Measurements from ENCODE around the gene POLD2.

Gene POLD2

GRCh38 chr7:44116087-44116788 lies 7.1 kb downstream of the POLD2 start:
- Histone ChIP-seq H3K4me3 (ENCODE audit: low read depth, low read length) (no peak overlapping the region), H3K27me3 (ENCODE audit: control insufficient read depth, insufficient read depth, low read length) (no peaks in the 10 kb centered on the region), H3K36me3 (ENCODE audit: control insufficient read depth, insufficient read depth, low read length) (peaks cover 54% of the 10 kb centered on the region), H3K9me3 (ENCODE audit: control insufficient read depth, insufficient read depth, low read length) (no peaks in the 10 kb centered on the region), H3K4me1 (ENCODE audit: control insufficient read depth, insufficient read depth, low read length) (no peaks in the 10 kb centered on the region), H3K9ac (ENCODE audit: low read depth, low read length) (no peak overlapping the region)

- no peak overlapping the region for H3K4me3 ChIP-seq (ENCODE audit: low read depth, low read length)
- no peaks in the 10 kb centered on the region for H3K9me3 ChIP-seq (ENCODE audit: control insufficient read depth, insufficient read depth, low read length)
- H3K27me3 ChIP-seq (ENCODE audit: control insufficient read depth, insufficient read depth, low read length), result no peaks in the 10 kb centered on the region
- H3K9ac ChIP-seq (ENCODE audit: low read depth, low read length), result no peak overlapping the region
- H3K36me3 ChIP-seq (ENCODE audit: control insufficient read depth, insufficient read depth, low read length), result peaks cover 54% of the 10 kb centered on the region
- H3K4me1 ChIP-seq (ENCODE audit: control insufficient read depth, insufficient read depth, low read length), result no peaks in the 10 kb centered on the region
These were observed 8.6 kb downstream of the POLD2 start for GRCh38 chr7:44114586-44115310.

GRCh38 chr7:44113764-44114354 lies 9.5 kb downstream of the POLD2 start:
- no peak overlapping the region for H3K4me3 ChIP-seq (ENCODE audit: low read depth, low read length)
- no peaks in the 10 kb centered on the region for H3K4me1 ChIP-seq (ENCODE audit: control insufficient read depth, insufficient read depth, low read length)
- no peaks in the 10 kb centered on the region for H3K27me3 ChIP-seq (ENCODE audit: control insufficient read depth, insufficient read depth, low read length)
- H3K36me3 ChIP-seq (ENCODE audit: control insufficient read depth, insufficient read depth, low read length), result peaks cover 47% of the 10 kb centered on the region
- H3K9me3 ChIP-seq (ENCODE audit: control insufficient read depth, insufficient read depth, low read length), result no peaks in the 10 kb centered on the region
- H3K9ac ChIP-seq (ENCODE audit: low read depth, low read length), result no peak overlapping the region

GRCh38 chr7:44112997-44113763 lies 10.2 kb downstream of the POLD2 start:
- Histone ChIP-seq H3K9ac (ENCODE audit: low read depth, low read length) (no peak overlapping the region), H3K9me3 (ENCODE audit: control insufficient read depth, insufficient read depth, low read length) (no peaks in the 10 kb centered on the region), H3K4me3 (ENCODE audit: low read depth, low read length) (peak overlapping the region; percentile 30), H3K36me3 (ENCODE audit: control insufficient read depth, insufficient read depth, low read length) (peaks cover 52% of the 10 kb centered on the region), H3K4me1 (ENCODE audit: control insufficient read depth, insufficient read depth, low read length) (no peaks in the 10 kb centered on the region), H3K27me3 (ENCODE audit: control insufficient read depth, insufficient read depth, low read length) (no peaks in the 10 kb centered on the region)

- H3K9ac ChIP-seq (ENCODE audit: low read depth, low read length), result no peak overlapping the region
- no peaks in the 10 kb centered on the region for H3K4me1 ChIP-seq (ENCODE audit: control insufficient read depth, insufficient read depth, low read length)
- H3K36me3 ChIP-seq (ENCODE audit: control insufficient read depth, insufficient read depth, low read length), result peaks cover 49% of the 10 kb centered on the region
- no peaks in the 10 kb centered on the region for H3K9me3 ChIP-seq (ENCODE audit: control insufficient read depth, insufficient read depth, low read length)
- H3K4me3 ChIP-seq (ENCODE audit: low read depth, low read length), result peak overlapping the region; percentile 30
- H3K27me3 ChIP-seq (ENCODE audit: control insufficient read depth, insufficient read depth, low read length), result no peaks in the 10 kb centered on the region
These were observed 10.9 kb downstream of the POLD2 start for GRCh38 chr7:44112231-44112996.

GRCh38 chr7:44111761-44112160 lies 11.6 kb downstream of the POLD2 start:
- H3K27me3 ChIP-seq (ENCODE audit: control insufficient read depth, insufficient read depth, low read length), result no peaks in the 10 kb centered on the region
- no peaks in the 10 kb centered on the region for H3K4me1 ChIP-seq (ENCODE audit: control insufficient read depth, insufficient read depth, low read length)
- no peak overlapping the region for H3K9ac ChIP-seq (ENCODE audit: low read depth, low read length)
- H3K4me3 ChIP-seq (ENCODE audit: low read depth, low read length), result no peak overlapping the region
- no peaks in the 10 kb centered on the region for H3K9me3 ChIP-seq (ENCODE audit: control insufficient read depth, insufficient read depth, low read length)
- peaks cover 43% of the 10 kb centered on the region for H3K36me3 ChIP-seq (ENCODE audit: control insufficient read depth, insufficient read depth, low read length)

- Histone ChIP-seq H3K4me3 (ENCODE audit: low read depth, low read length) (no peak overlapping the region), H3K9me3 (ENCODE audit: control insufficient read depth, insufficient read depth, low read length) (no peaks in the 10 kb centered on the region), H3K27me3 (ENCODE audit: control insufficient read depth, insufficient read depth, low read length) (peaks cover 1% of the 10 kb centered on the region), H3K9ac (ENCODE audit: low read depth, low read length) (no peak overlapping the region), H3K4me1 (ENCODE audit: control insufficient read depth, insufficient read depth, low read length) (no peaks in the 10 kb centered on the region), H3K36me3 (ENCODE audit: control insufficient read depth, insufficient read depth, low read length) (peaks cover 35% of the 10 kb centered on the region)
These were observed 12.4 kb downstream of the POLD2 start for GRCh38 chr7:44110719-44111635.

- Histone ChIP-seq H3K4me3 (ENCODE audit: low read depth, low read length) (no peak overlapping the region), H3K9ac (ENCODE audit: low read depth, low read length) (no peak overlapping the region), H3K36me3 (ENCODE audit: control insufficient read depth, insufficient read depth, low read length) (peaks cover 26% of the 10 kb centered on the region), H3K27me3 (ENCODE audit: control insufficient read depth, insufficient read depth, low read length) (peaks cover 11% of the 10 kb centered on the region), H3K9me3 (ENCODE audit: control insufficient read depth, insufficient read depth, low read length) (no peaks in the 10 kb centered on the region), H3K4me1 (ENCODE audit: control insufficient read depth, insufficient read depth, low read length) (no peaks in the 10 kb centered on the region)
These were observed 13.4 kb downstream of the POLD2 start for GRCh38 chr7:44109991-44110390.

- Histone ChIP-seq H3K9ac (ENCODE audit: low read depth, low read length) (no peak overlapping the region), H3K4me3 (ENCODE audit: low read depth, low read length) (no peak overlapping the region), H3K4me1 (ENCODE audit: control insufficient read depth, insufficient read depth, low read length) (no peaks in the 10 kb centered on the region), H3K9me3 (ENCODE audit: control insufficient read depth, insufficient read depth, low read length) (no peaks in the 10 kb centered on the region), H3K36me3 (ENCODE audit: control insufficient read depth, insufficient read depth, low read length) (peaks cover 16% of the 10 kb centered on the region), H3K27me3 (ENCODE audit: control insufficient read depth, insufficient read depth, low read length) (peaks cover 13% of the 10 kb centered on the region)
These were observed 14.3 kb downstream of the POLD2 start for GRCh38 chr7:44108768-44109750.

All from iPS-15b (cell line).